NB4 (cell line): ENCODE results near the gene PLPPR5.

Source experiments
- DNase-seq: peaks from one replicate; pipeline ENCODE4 v3.0.0; 2010; ENCODE audit warnings: low read depth
- H3K4me3 ChIP-seq: one replicate; pipeline ENCODE4 v1.5.1; 2011; ENCODE audit warnings: mild to moderate bottlenecking, low read depth, low read length, moderate library complexity
- CTCF ChIP-seq: IDR thresholded peaks from one replicate; pipeline ENCODE4 v1.5.1; 2012; ENCODE audit warnings: low read depth, low read length
- MAX ChIP-seq: IDR thresholded peaks from 2 replicates; pipeline ENCODE4 v1.6.1; 2011; ENCODE audit warnings: low read depth, low read length
- MYC ChIP-seq: IDR thresholded peaks from 2 replicates; pipeline ENCODE4 v1.6.1; 2011; ENCODE audit warnings: low read depth, low read length
- POLR2A ChIP-seq: IDR thresholded peaks from 2 replicates; pipeline ENCODE4 v1.6.1; 2011; ENCODE audit warnings: mild to moderate bottlenecking; ENCODE audit not compliant: insufficient read length; ENCODE audit errors: extremely low read depth

The PLPPR5 gene

GRCh38 chr1:98874828-98875227 lies 129.8 kb downstream of the PLPPR5 start:
- TF ChIP-seq MYC (no peak), POLR2A (no peak), CTCF (no peak), MAX (no peak)
- H3K4me3 ChIP-seq, result no peak overlapping the region
- no peak for DNase-seq

- TF ChIP-seq POLR2A (no peak), CTCF (no peak), MAX (peak; percentile 26; the same call in 1 of the 2 replicates), MYC (no peak; the same call in 1 of the 2 replicates)
- peak; percentile 90 for DNase-seq
- peak overlapping the region; percentile 12 for H3K4me3 ChIP-seq
These were observed 133.4 kb downstream of the PLPPR5 start for GRCh38 chr1:98870959-98871903.

GRCh38 chr1:98865796-98866195 lies 138.9 kb downstream of the PLPPR5 start:
- no peak for DNase-seq
- no peak overlapping the region for H3K4me3 ChIP-seq
- TF ChIP-seq MAX (no peak), MYC (no peak), CTCF (no peak), POLR2A (no peak)

GRCh38 chr1:98860329-98860728 lies 144.3 kb downstream of the PLPPR5 start:
- DNase-seq, result no peak
- TF ChIP-seq POLR2A, result no peak
- TF ChIP-seq MAX, result no peak
- TF ChIP-seq MYC, result no peak
- no peak for TF ChIP-seq CTCF
- no peak overlapping the region for H3K4me3 ChIP-seq

GRCh38 chr1:98854137-98854536 lies 150.5 kb downstream of the PLPPR5 start:
- TF ChIP-seq POLR2A (no peak), MYC (no peak), MAX (no peak), CTCF (no peak)
- no peak for DNase-seq
- H3K4me3 ChIP-seq, result no peak overlapping the region
